Activated CD8-positive, alpha-beta memory T cell treated with anti-CD3 and anti-CD28 coated beads for 4 hours (primary cell): ENCODE results near the gene CPO.

Source experiments
- DNase-seq, 2 donors: peaks; one replicate each; pipeline ENCODE4 v3.0.0-alpha.2; 2020; ENCODE audit warnings: low read depth in 2 of 2

CPO gene

GRCh38 chr2:207014424-207014823 is 75.1 kb downstream of the CPO start:
- no peak for DNase-seq

GRCh38 chr2:207015901-207016300 is 76.6 kb downstream of the CPO start:
- no peak for DNase-seq
